ENCODE data around the gene PPP3CA. TPM values are rescaled to one million over a fixed set of nuclear protein-coding genes. Genes with fewer than 3 reads are reported as not detected.
A peak's percentile ranks its signal among the peaks of the same experiment; 100 is the strongest.

Gene PPP3CA
- total and polyA plus RNA-seq, 2 of the 8 experiments (the other 6 are each of a cell fraction or from before 2014, with no cell fraction given) = 7.9 to 35.0 TPM

DNA sequence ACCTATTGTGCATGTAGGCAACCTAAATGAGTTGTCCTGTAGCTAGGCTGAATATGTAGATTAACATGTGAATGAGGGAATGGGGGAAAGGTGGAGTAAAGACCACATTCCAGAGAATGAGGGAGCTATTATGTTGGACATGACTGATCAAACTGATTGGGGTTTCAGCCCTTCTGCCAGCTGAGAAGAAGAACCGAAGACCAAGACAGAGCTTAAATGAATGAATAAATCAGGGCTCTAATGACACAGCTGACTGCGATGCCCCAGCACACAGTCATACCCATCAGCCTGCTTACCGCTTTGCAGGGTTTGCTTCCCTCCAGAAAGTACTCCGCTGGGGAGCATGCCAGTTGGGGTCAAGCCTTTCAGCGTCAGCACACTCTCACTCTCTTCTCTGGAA is 315.4 kb downstream of the PPP3CA start (continued):
- peak; percentile 95 for TF ChIP-seq RBBP5 (IDR thresholded peaks at IDR 0.05; ENCODE audit: borderline replicate concordance, low read depth, low read length)
- no peak for TF ChIP-seq KDM4A (IDR thresholded peaks at IDR 0.05; ENCODE audit: low read depth, low read length, severe bottlenecking)
- no peak for TF ChIP-seq PHF8 (conservative IDR thresholded peaks at IDR 0.05; ENCODE audit: low read depth, low read length)
- no peak for TF ChIP-seq RAD21 (IDR thresholded peaks at IDR 0.05 in 1 of 2, conservative IDR thresholded peaks at IDR 0.05 in 1 of 2; ENCODE audit: low read depth in 2 of 2, low read length in 2 of 2)
- TF ChIP-seq, protein P1, sequence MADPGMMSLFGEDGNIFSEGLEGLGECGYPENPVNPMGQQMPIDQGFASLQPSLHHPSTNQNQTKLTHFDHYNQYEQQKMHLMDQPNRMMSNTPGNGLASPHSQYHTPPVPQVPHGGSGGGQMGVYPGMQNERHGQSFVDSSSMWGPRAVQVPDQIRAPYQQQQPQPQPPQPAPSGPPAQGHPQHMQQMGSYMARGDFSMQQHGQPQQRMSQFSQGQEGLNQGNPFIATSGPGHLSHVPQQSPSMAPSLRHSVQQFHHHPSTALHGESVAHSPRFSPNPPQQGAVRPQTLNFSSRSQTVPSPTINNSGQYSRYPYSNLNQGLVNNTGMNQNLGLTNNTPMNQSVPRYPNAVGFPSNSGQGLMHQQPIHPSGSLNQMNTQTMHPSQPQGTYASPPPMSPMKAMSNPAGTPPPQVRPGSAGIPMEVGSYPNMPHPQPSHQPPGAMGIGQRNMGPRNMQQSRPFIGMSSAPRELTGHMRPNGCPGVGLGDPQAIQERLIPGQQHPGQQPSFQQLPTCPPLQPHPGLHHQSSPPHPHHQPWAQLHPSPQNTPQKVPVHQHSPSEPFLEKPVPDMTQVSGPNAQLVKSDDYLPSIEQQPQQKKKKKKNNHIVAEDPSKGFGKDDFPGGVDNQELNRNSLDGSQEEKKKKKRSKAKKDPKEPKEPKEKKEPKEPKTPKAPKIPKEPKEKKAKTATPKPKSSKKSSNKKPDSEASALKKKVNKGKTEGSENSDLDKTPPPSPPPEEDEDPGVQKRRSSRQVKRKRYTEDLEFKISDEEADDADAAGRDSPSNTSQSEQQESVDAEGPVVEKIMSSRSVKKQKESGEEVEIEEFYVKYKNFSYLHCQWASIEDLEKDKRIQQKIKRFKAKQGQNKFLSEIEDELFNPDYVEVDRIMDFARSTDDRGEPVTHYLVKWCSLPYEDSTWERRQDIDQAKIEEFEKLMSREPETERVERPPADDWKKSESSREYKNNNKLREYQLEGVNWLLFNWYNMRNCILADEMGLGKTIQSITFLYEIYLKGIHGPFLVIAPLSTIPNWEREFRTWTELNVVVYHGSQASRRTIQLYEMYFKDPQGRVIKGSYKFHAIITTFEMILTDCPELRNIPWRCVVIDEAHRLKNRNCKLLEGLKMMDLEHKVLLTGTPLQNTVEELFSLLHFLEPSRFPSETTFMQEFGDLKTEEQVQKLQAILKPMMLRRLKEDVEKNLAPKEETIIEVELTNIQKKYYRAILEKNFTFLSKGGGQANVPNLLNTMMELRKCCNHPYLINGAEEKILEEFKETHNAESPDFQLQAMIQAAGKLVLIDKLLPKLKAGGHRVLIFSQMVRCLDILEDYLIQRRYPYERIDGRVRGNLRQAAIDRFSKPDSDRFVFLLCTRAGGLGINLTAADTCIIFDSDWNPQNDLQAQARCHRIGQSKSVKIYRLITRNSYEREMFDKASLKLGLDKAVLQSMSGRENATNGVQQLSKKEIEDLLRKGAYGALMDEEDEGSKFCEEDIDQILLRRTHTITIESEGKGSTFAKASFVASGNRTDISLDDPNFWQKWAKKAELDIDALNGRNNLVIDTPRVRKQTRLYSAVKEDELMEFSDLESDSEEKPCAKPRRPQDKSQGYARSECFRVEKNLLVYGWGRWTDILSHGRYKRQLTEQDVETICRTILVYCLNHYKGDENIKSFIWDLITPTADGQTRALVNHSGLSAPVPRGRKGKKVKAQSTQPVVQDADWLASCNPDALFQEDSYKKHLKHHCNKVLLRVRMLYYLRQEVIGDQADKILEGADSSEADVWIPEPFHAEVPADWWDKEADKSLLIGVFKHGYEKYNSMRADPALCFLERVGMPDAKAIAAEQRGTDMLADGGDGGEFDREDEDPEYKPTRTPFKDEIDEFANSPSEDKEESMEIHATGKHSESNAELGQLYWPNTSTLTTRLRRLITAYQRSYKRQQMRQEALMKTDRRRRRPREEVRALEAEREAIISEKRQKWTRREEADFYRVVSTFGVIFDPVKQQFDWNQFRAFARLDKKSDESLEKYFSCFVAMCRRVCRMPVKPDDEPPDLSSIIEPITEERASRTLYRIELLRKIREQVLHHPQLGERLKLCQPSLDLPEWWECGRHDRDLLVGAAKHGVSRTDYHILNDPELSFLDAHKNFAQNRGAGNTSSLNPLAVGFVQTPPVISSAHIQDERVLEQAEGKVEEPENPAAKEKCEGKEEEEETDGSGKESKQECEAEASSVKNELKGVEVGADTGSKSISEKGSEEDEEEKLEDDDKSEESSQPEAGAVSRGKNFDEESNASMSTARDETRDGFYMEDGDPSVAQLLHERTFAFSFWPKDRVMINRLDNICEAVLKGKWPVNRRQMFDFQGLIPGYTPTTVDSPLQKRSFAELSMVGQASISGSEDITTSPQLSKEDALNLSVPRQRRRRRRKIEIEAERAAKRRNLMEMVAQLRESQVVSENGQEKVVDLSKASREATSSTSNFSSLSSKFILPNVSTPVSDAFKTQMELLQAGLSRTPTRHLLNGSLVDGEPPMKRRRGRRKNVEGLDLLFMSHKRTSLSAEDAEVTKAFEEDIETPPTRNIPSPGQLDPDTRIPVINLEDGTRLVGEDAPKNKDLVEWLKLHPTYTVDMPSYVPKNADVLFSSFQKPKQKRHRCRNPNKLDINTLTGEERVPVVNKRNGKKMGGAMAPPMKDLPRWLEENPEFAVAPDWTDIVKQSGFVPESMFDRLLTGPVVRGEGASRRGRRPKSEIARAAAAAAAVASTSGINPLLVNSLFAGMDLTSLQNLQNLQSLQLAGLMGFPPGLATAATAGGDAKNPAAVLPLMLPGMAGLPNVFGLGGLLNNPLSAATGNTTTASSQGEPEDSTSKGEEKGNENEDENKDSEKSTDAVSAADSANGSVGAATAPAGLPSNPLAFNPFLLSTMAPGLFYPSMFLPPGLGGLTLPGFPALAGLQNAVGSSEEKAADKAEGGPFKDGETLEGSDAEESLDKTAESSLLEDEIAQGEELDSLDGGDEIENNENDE (IDR thresholded peaks at IDR 0.05; ENCODE audit: insufficient replicate concordance, low read length) = peak; percentile 80
- TF ChIP-seq SP1 (IDR thresholded peaks at IDR 0.05; ENCODE audit: low read depth, low read length) = peak; percentile 60; the same call in 1 of the 2 replicates
- TF ChIP-seq POLR2A (IDR thresholded peaks at IDR 0.05; ENCODE audit: control extremely low read depth in 1 of 2, low read depth in 2 of 2, low read length in 2 of 2) = peak in 1 of 2 experiments; percentile 49; a peak in 1 of 3 replicates
- no peak for TF ChIP-seq FOSL1 (IDR thresholded peaks at IDR 0.05; ENCODE audit: insufficient read depth, low read depth, low read length)
- peak; percentile 24 for TF ChIP-seq NANOG (IDR thresholded peaks at IDR 0.05; ENCODE audit: insufficient read depth, low read depth, low read length, poor library complexity, severe bottlenecking)

Data from H1 (cell line).